Upper lobe of right lung (tissue), 1 donor: Measurements from ENCODE around the gene TTC33. TPM values are rescaled to one million over a fixed set of nuclear protein-coding genes. Genes with fewer than 3 reads are reported as not detected.

Experiments
- ATAC-seq: fragments of 200-7000 bp; cut with Tn5 transposase; one replicate; pipeline ENCODE4 v1.9.1; 2020; ENCODE audit warnings: mild to moderate bottlenecking, moderate library complexity
- DNase-seq: peaks from one replicate; pipeline ENCODE4 v3.0.0-alpha.2; 2020
- H3K27ac ChIP-seq: fragments of 200-600 bp; one replicate; pipeline ENCODE4 v1.8.0; 2022
- H3K27me3 ChIP-seq: fragments of 200-600 bp; one replicate; pipeline ENCODE4 v1.8.0; 2022; ENCODE audit warnings: mild to moderate bottlenecking
- H3K36me3 ChIP-seq: fragments of 200-600 bp; one replicate; pipeline ENCODE4 v1.8.0; 2022
- H3K4me1 ChIP-seq: fragments of 200-600 bp; one replicate; pipeline ENCODE4 v1.8.0; 2022
- H3K4me3 ChIP-seq: fragments of 200-600 bp; one replicate; pipeline ENCODE4 v1.8.0; 2022; ENCODE audit warnings: mild to moderate bottlenecking
- H3K9me3 ChIP-seq: fragments of 200-600 bp; one replicate; pipeline ENCODE4 v1.8.0; 2022
- CTCF ChIP-seq: fragments of 200-600 bp; IDR thresholded peaks from one replicate; pipeline ENCODE4 v1.8.0; 2022; ENCODE audit warnings: antibody characterized with exemption
- intact Hi-C: fragments of 100-400 bp; cut with DNase I; formaldehyde crosslinking; loops from one replicate; pipeline ENCODE4 v1.11.0; 2022
- total RNA-seq: library from RNA; stranded (reverse); fragmentation: NEBNext Ultra II Directional; extraction: Animal tissue kit (Norgen Biotek cat#: 25700); gene quantifications from one replicate; pipeline ENCODE4 v1.2.1, GENCODE V29; 2021
- donor health status: DM: no; HTN: yes; CAD: no; lungs with severe emphysema.

The TTC33 gene
- total RNA-seq, 1 donor from 2014 or later, result 16.6 TPM

GRCh38 chr5:40490464-40491111 lies 265.2 kb downstream of the TTC33 start:
- DNase-seq (no peak), ATAC-seq (no peak)
- no peak for TF ChIP-seq CTCF
- no peaks in the 10 kb centered on the region for H3K4me1 ChIP-seq
- H3K36me3 ChIP-seq, result no peaks in the 10 kb centered on the region
- no peak overlapping the region for H3K27ac ChIP-seq
- no peaks in the 10 kb centered on the region for H3K27me3 ChIP-seq
- H3K4me3 ChIP-seq, result no peak overlapping the region
- intact Hi-C loops, result no loop called here
- no peaks in the 10 kb centered on the region for H3K9me3 ChIP-seq

- Histone ChIP-seq H3K4me3 (no peak overlapping the region), H3K27ac (no peak overlapping the region), H3K27me3 (no peaks in the 10 kb centered on the region), H3K9me3 (no peaks in the 10 kb centered on the region), H3K4me1 (no peaks in the 10 kb centered on the region), H3K36me3 (no peaks in the 10 kb centered on the region)
- intact Hi-C loops, result no loop called here
- ATAC-seq (no peak), DNase-seq (no peak)
- TF ChIP-seq CTCF, result no peak
Measured at GRCh38 chr5:40489421-40489820, 266.3 kb downstream of the TTC33 start.

- TF ChIP-seq CTCF, result no peak
- H3K9me3 ChIP-seq, result no peaks in the 10 kb centered on the region
- DNase-seq (no peak), ATAC-seq (peak; percentile 71)
- intact Hi-C loops, result no loop called here
- no peaks in the 10 kb centered on the region for H3K27me3 ChIP-seq
- no peaks in the 10 kb centered on the region for H3K36me3 ChIP-seq
- H3K4me1 ChIP-seq, result no peaks in the 10 kb centered on the region
- no peak overlapping the region for H3K27ac ChIP-seq
- H3K4me3 ChIP-seq, result no peak overlapping the region
Measured at GRCh38 chr5:40486437-40487275, 269.1 kb downstream of the TTC33 start.

- Histone ChIP-seq H3K36me3 (no peaks in the 10 kb centered on the region), H3K27me3 (no peaks in the 10 kb centered on the region), H3K27ac (peak overlapping the region; percentile 14), H3K9me3 (no peaks in the 10 kb centered on the region), H3K4me1 (no peaks in the 10 kb centered on the region), H3K4me3 (no peak overlapping the region)
- TF ChIP-seq CTCF, result no peak
- peak; percentile 55 for ATAC-seq
- intact Hi-C loops, result no loop called here
- DNase-seq, result no peak
Measured at GRCh38 chr5:40485021-40485998, 270.5 kb downstream of the TTC33 start.

GRCh38 chr5:40484495-40484894 lies 271.3 kb downstream of the TTC33 start:
- Histone ChIP-seq H3K4me1 (no peaks in the 10 kb centered on the region), H3K9me3 (no peaks in the 10 kb centered on the region), H3K27me3 (no peaks in the 10 kb centered on the region), H3K36me3 (no peaks in the 10 kb centered on the region), H3K27ac (no peak overlapping the region), H3K4me3 (no peak overlapping the region)
- intact Hi-C loops, result no loop called here
- no peak for TF ChIP-seq CTCF
- DNase-seq, result no peak
- ATAC-seq, result no peak
